Fibroblast of skin of left biceps (primary cell): ENCODE measurements around the gene DOCK4.

Experiments
- DNase-seq, 2 experiments: peaks; one replicate each; pipeline ENCODE4 v3.0.0-alpha.2; 2013; ENCODE audit warnings: low read depth in 2 of 2

DOCK4 gene

GRCh38 chr7:112161253-112162141 lies 44.7 kb downstream of the DOCK4 start:
- DNase-seq: no peak

GRCh38 chr7:112160771-112161150 lies 45.4 kb downstream of the DOCK4 start:
- no peak for DNase-seq

- DNase-seq: no peak
Measured at GRCh38 chr7:112160130-112160770, 45.9 kb downstream of the DOCK4 start.

- DNase-seq: no peak
Measured at GRCh38 chr7:112159351-112159750, 46.8 kb downstream of the DOCK4 start.

GRCh38 chr7:112157072-112157471 lies 49.1 kb downstream of the DOCK4 start:
- peak; percentile 54 to 63 for DNase-seq

GRCh38 chr7:112156412-112156811 lies 49.8 kb downstream of the DOCK4 start:
- no peak for DNase-seq

GRCh38 chr7:112154690-112155089 lies 51.5 kb downstream of the DOCK4 start:
- DNase-seq: no peak

GRCh38 chr7:112152186-112152585 lies 54.0 kb downstream of the DOCK4 start:
- no peak for DNase-seq

GRCh38 chr7:112150823-112151641 lies 55.2 kb downstream of the DOCK4 start:
- no peak for DNase-seq

GRCh38 chr7:112149734-112150133 lies 56.5 kb downstream of the DOCK4 start:
- DNase-seq: no peak

GRCh38 chr7:112147793-112148361 lies 58.3 kb downstream of the DOCK4 start:
- no peak for DNase-seq

GRCh38 chr7:112145206-112145605 lies 61.0 kb downstream of the DOCK4 start:
- no peak for DNase-seq

GRCh38 chr7:112144284-112145059 lies 61.7 kb downstream of the DOCK4 start:
- DNase-seq: no peak

- peak; percentile 89 for DNase-seq
Measured at GRCh38 chr7:112143582-112143981, 62.6 kb downstream of the DOCK4 start.

GRCh38 chr7:112143136-112143535 lies 63.1 kb downstream of the DOCK4 start:
- DNase-seq: peak; percentile 60 to 62

- no peak for DNase-seq
Measured at GRCh38 chr7:112140600-112140999, 65.6 kb downstream of the DOCK4 start.

GRCh38 chr7:112138938-112139337 lies 67.3 kb downstream of the DOCK4 start:
- DNase-seq: no peak

- DNase-seq: no peak
Measured at GRCh38 chr7:112138325-112138852, 67.8 kb downstream of the DOCK4 start.

GRCh38 chr7:112137141-112138101 lies 68.8 kb downstream of the DOCK4 start:
- no peak for DNase-seq
